ENCODE results near the gene APOC4.
"Not testable (repeated sequence)": the region's sequence is repeated elsewhere in the genome, so short reads cannot be mapped to it uniquely, and the experiment has no call there.

DNA sequence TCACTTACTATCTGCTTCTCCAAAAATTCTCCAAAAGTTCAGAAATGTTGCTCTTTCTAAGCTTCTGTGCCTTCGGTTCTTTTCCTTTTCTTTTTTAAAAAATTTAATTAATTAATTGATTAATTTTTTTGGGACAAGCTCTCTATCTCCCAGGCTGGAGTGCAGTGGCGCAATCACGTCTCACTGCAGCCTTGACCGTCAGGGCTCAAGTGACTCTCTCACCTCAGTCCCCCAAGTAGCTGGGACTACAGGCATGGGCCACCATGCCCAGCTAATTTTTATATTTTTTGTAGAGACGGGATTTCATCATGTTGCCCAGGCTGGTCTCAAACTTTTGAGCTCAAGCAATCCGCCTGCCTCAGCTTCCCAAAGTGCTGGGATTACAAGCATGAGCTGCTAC is 29.4 kb downstream of the APOC4 start:
- TF ChIP-seq, protein P1, sequence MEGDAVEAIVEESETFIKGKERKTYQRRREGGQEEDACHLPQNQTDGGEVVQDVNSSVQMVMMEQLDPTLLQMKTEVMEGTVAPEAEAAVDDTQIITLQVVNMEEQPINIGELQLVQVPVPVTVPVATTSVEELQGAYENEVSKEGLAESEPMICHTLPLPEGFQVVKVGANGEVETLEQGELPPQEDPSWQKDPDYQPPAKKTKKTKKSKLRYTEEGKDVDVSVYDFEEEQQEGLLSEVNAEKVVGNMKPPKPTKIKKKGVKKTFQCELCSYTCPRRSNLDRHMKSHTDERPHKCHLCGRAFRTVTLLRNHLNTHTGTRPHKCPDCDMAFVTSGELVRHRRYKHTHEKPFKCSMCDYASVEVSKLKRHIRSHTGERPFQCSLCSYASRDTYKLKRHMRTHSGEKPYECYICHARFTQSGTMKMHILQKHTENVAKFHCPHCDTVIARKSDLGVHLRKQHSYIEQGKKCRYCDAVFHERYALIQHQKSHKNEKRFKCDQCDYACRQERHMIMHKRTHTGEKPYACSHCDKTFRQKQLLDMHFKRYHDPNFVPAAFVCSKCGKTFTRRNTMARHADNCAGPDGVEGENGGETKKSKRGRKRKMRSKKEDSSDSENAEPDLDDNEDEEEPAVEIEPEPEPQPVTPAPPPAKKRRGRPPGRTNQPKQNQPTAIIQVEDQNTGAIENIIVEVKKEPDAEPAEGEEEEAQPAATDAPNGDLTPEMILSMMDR (IDR thresholded peaks at IDR 0.05): not testable (repeated sequence)
- TF ChIP-seq EZH2 (IDR thresholded peaks at IDR 0.05; ENCODE audit: borderline replicate concordance, insufficient read depth, low read depth, low read length, poor library complexity, severe bottlenecking): not testable (repeated sequence)

Measured in B cell (primary cell).